WTC11 (cell line): Measurements from ENCODE around the gene VMAC. TPM values are rescaled to one million over a fixed set of nuclear protein-coding genes. Genes with fewer than 3 reads are reported as not detected.

ENCODE experiments used
- ATAC-seq: fragments of 200-7000 bp; cut with Tn5 transposase; 2 replicates; pipeline ENCODE4 v1.10.0; 2021; ENCODE audit warnings: mild to moderate bottlenecking, moderate library complexity
- CTCF ChIA-PET: fragments of 300-600 bp; sonication (Branson Sonifier 250); formaldehyde crosslinking; loops from one replicate; lab custom pipeline; 2021; ENCODE audit warnings: antibody characterized with exemption; lab: Charles Lee
- POLR2A ChIA-PET: fragments of 350-600 bp; sonication (Branson Sonifier 250); formaldehyde crosslinking; loops from one replicate; lab custom pipeline; 2021; ENCODE audit warnings: antibody characterized with exemption; lab: Charles Lee
- DNase-seq: peaks from one replicate; pipeline ENCODE4 v3.0.0; 2021; ENCODE audit warnings: low spot score
- H3K27ac Mint-ChIP-seq: 2 replicates; pipeline ENCODE4 v1.8.0; 2021; ENCODE audit warnings: mixed read lengths
- H3K27me3 Mint-ChIP-seq: 2 replicates; pipeline ENCODE4 v1.8.0; 2021; ENCODE audit warnings: low read depth, mild to moderate bottlenecking, moderate library complexity, mixed read lengths
- H3K36me3 Mint-ChIP-seq: 2 replicates; pipeline ENCODE4 v1.8.0; 2021; ENCODE audit warnings: mixed read lengths
- H3K4me1 Mint-ChIP-seq: 2 replicates; pipeline ENCODE4 v1.8.0; 2022; ENCODE audit warnings: mixed read lengths
- H3K4me3 Mint-ChIP-seq: 2 replicates; pipeline ENCODE4 v1.8.0; 2021; ENCODE audit warnings: mild to moderate bottlenecking, moderate library complexity, mixed read lengths
- H3K9me3 Mint-ChIP-seq: 2 replicates; pipeline ENCODE4 v1.8.0; 2021; ENCODE audit warnings: mixed read lengths
- ATF3 ChIP-seq: sonication (generic); formaldehyde crosslinking; conservative IDR thresholded peaks from 2 replicates; pipeline ENCODE4 v1.8.1; 2022; ENCODE audit warnings: mild to moderate bottlenecking, missing genetic modification reagents
- ELF4 ChIP-seq: sonication (generic); formaldehyde crosslinking; IDR thresholded peaks from 2 replicates; pipeline ENCODE4 v1.8.1; 2022; ENCODE audit warnings: low read depth, mild to moderate bottlenecking, moderate library complexity, missing genetic modification reagents
- ESRRA ChIP-seq: sonication (generic); formaldehyde crosslinking; IDR thresholded peaks from 2 replicates; pipeline ENCODE4 v1.8.1; 2022; ENCODE audit warnings: mild to moderate bottlenecking, missing genetic modification reagents, borderline replicate concordance
- FOXP4 ChIP-seq: sonication (generic); formaldehyde crosslinking; IDR thresholded peaks from 2 replicates; pipeline ENCODE4 v1.8.0; 2022; ENCODE audit warnings: mild to moderate bottlenecking, missing genetic modification reagents
- HMGXB4 ChIP-seq: sonication (generic); formaldehyde crosslinking; IDR thresholded peaks from 2 replicates; pipeline ENCODE4 v1.8.1; 2023; ENCODE audit warnings: mild to moderate bottlenecking, moderate library complexity, missing genetic modification reagents
- JAZF1 ChIP-seq: fragments of 250-450 bp; sonication (Bioruptor Pico); IDR thresholded peaks from 2 replicates; pipeline ENCODE4 v1.9.0; 2021; ENCODE audit warnings: moderate library complexity, mild to moderate bottlenecking, inconsistent platforms
- JUN ChIP-seq: sonication (generic); formaldehyde crosslinking; IDR thresholded peaks from 2 replicates; pipeline ENCODE4 v1.8.0; 2023; ENCODE audit warnings: mild to moderate bottlenecking, missing genetic modification reagents
- STAT6 ChIP-seq: sonication (generic); formaldehyde crosslinking; conservative IDR thresholded peaks from 2 replicates; pipeline ENCODE4 v1.8.1; 2023; ENCODE audit warnings: mild to moderate bottlenecking, low read depth, missing genetic modification reagents, moderate library complexity
- USF2 ChIP-seq: sonication (generic); formaldehyde crosslinking; IDR thresholded peaks from 2 replicates; pipeline ENCODE4 v1.8.1; 2023; ENCODE audit warnings: mild to moderate bottlenecking, missing genetic modification reagents, moderate library complexity
- ZNF317 ChIP-seq: sonication (generic); formaldehyde crosslinking; IDR thresholded peaks from 2 replicates; pipeline ENCODE4 v1.8.1; 2023; ENCODE audit warnings: low read depth, mild to moderate bottlenecking, moderate library complexity, missing genetic modification reagents, borderline replicate concordance
- ZSCAN18 ChIP-seq: fragments of 250-450 bp; sonication (Bioruptor Pico); IDR thresholded peaks from 2 replicates; pipeline ENCODE4 v2.1.2; 2022; ENCODE audit warnings: mild to moderate bottlenecking, moderate library complexity
- total RNA-seq: library from RNA; stranded (reverse); gene quantifications from 3 replicates; pipeline ENCODE4 v1.2.3, GENCODE V29; 2021
- TF ChIP-seq, protein P1 (sequence below): fragments of 200-600 bp; IDR thresholded peaks from 2 replicates; pipeline ENCODE4 v1.8.0; 2022; ENCODE audit warnings: antibody characterized with exemption
- TF ChIP-seq, protein P2 (sequence below): fragments of 250-450 bp; sonication (Bioruptor Pico); IDR thresholded peaks from 2 replicates; pipeline ENCODE4 v1.9.0; 2021; ENCODE audit warnings: mild to moderate bottlenecking, borderline replicate concordance
- TF ChIP-seq, protein P3 (sequence below): sonication (generic); formaldehyde crosslinking; IDR thresholded peaks from 2 replicates; pipeline ENCODE4 v1.8.0; 2022; ENCODE audit warnings: mild to moderate bottlenecking, missing genetic modification reagents
- TF ChIP-seq, protein P4 (sequence below): sonication (generic); formaldehyde crosslinking; IDR thresholded peaks from 2 replicates; pipeline ENCODE4 v1.8.1; 2022; ENCODE audit warnings: missing genetic modification reagents, borderline replicate concordance

The VMAC gene
- total RNA-seq, 1 experiment from 2014 or later = 2.5 TPM

- TF ChIP-seq ELF4 (CRISPR knock-in tag) (no peak), JAZF1 (no peak), ZNF317 (CRISPR knock-in tag) (no peak), ESRRA (CRISPR knock-in tag) (no peak), STAT6 (no peak), HMGXB4 (CRISPR knock-in tag) (no peak), ZSCAN18 (CRISPR knock-in tag) (no peak), USF2 (CRISPR knock-in tag) (no peak), FOXP4 (CRISPR knock-in tag) (no peak), ATF3 (CRISPR knock-in tag) (no peak), JUN (CRISPR knock-in tag) (no peak)
- TF ChIP-seq, protein P1, sequence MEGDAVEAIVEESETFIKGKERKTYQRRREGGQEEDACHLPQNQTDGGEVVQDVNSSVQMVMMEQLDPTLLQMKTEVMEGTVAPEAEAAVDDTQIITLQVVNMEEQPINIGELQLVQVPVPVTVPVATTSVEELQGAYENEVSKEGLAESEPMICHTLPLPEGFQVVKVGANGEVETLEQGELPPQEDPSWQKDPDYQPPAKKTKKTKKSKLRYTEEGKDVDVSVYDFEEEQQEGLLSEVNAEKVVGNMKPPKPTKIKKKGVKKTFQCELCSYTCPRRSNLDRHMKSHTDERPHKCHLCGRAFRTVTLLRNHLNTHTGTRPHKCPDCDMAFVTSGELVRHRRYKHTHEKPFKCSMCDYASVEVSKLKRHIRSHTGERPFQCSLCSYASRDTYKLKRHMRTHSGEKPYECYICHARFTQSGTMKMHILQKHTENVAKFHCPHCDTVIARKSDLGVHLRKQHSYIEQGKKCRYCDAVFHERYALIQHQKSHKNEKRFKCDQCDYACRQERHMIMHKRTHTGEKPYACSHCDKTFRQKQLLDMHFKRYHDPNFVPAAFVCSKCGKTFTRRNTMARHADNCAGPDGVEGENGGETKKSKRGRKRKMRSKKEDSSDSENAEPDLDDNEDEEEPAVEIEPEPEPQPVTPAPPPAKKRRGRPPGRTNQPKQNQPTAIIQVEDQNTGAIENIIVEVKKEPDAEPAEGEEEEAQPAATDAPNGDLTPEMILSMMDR = no peak
- TF ChIP-seq, protein P2, sequence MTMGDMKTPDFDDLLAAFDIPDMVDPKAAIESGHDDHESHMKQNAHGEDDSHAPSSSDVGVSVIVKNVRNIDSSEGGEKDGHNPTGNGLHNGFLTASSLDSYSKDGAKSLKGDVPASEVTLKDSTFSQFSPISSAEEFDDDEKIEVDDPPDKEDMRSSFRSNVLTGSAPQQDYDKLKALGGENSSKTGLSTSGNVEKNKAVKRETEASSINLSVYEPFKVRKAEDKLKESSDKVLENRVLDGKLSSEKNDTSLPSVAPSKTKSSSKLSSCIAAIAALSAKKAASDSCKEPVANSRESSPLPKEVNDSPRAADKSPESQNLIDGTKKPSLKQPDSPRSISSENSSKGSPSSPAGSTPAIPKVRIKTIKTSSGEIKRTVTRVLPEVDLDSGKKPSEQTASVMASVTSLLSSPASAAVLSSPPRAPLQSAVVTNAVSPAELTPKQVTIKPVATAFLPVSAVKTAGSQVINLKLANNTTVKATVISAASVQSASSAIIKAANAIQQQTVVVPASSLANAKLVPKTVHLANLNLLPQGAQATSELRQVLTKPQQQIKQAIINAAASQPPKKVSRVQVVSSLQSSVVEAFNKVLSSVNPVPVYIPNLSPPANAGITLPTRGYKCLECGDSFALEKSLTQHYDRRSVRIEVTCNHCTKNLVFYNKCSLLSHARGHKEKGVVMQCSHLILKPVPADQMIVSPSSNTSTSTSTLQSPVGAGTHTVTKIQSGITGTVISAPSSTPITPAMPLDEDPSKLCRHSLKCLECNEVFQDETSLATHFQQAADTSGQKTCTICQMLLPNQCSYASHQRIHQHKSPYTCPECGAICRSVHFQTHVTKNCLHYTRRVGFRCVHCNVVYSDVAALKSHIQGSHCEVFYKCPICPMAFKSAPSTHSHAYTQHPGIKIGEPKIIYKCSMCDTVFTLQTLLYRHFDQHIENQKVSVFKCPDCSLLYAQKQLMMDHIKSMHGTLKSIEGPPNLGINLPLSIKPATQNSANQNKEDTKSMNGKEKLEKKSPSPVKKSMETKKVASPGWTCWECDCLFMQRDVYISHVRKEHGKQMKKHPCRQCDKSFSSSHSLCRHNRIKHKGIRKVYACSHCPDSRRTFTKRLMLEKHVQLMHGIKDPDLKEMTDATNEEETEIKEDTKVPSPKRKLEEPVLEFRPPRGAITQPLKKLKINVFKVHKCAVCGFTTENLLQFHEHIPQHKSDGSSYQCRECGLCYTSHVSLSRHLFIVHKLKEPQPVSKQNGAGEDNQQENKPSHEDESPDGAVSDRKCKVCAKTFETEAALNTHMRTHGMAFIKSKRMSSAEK (CRISPR knock-in tag) = no peak
- TF ChIP-seq, protein P3, sequence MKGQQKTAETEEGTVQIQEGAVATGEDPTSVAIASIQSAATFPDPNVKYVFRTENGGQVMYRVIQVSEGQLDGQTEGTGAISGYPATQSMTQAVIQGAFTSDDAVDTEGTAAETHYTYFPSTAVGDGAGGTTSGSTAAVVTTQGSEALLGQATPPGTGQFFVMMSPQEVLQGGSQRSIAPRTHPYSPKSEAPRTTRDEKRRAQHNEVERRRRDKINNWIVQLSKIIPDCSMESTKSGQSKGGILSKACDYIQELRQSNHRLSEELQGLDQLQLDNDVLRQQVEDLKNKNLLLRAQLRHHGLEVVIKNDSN (CRISPR knock-in tag) = no peak
- TF ChIP-seq, protein P4, sequence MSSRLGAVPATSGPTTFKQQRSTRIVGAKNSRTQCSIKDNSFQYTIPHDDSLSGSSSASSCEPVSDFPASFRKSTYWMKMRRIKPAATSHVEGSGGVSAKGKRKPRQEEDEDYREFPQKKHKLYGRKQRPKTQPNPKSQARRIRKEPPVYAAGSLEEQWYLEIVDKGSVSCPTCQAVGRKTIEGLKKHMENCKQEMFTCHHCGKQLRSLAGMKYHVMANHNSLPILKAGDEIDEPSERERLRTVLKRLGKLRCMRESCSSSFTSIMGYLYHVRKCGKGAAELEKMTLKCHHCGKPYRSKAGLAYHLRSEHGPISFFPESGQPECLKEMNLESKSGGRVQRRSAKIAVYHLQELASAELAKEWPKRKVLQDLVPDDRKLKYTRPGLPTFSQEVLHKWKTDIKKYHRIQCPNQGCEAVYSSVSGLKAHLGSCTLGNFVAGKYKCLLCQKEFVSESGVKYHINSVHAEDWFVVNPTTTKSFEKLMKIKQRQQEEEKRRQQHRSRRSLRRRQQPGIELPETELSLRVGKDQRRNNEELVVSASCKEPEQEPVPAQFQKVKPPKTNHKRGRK (CRISPR knock-in tag) = no peak
- H3K36me3 Mint-ChIP-seq = no peaks in the 10 kb centered on the region
- ChIA-PET POLR2A (no interaction called here), CTCF (interaction anchor here (1.6 to 2.2 kb wide), 2 partner anchors 103 to 115 kb away, joined by 3 to 10 read pairs; no protein-coding TSS in a partner anchor)
- no peak for DNase-seq
- H3K9me3 Mint-ChIP-seq = no peaks in the 10 kb centered on the region
- no peak overlapping the region for H3K27ac Mint-ChIP-seq
- H3K4me3 Mint-ChIP-seq = no peak overlapping the region
- H3K27me3 Mint-ChIP-seq = no peaks in the 10 kb centered on the region
- ATAC-seq = no peak
- peaks cover 4% of the 10 kb centered on the region for H3K4me1 Mint-ChIP-seq
Measured at GRCh38 chr19:5907241-5907640, 2.6 kb downstream of the VMAC start.
